NT2/D1 (cell line): ENCODE measurements around the gene APOBEC3G.

Experiments used
- SUZ12 ChIP-seq: IDR thresholded peaks from 2 replicates; pipeline ENCODE4 v1.6.1; 2011; ENCODE audit not compliant: insufficient read length, insufficient read depth; ENCODE audit errors: extremely low read depth
- YY1 ChIP-seq: IDR thresholded peaks from 2 replicates; pipeline ENCODE4 v1.6.1; 2011; ENCODE audit not compliant: insufficient read length, insufficient read depth

DNA sequence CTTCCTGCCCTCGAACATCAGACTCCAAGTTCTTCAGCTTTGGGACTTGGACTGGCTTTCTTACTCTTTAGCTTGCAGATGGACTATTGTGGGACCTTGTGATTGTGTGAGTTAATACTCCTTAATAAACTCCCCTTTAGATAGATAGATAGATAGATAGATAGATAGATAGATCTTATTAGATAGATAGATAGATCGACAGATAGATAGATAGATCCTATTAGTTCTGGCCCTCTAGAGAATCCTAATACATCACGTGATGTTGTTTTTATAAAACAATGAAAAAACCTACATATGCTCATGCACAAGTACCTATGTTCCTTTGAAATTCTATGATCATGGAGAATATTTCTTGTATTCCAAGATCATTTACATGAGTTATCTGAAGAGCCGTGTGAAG lies 43.9 kb downstream of the APOBEC3G start:
- TF ChIP-seq SUZ12, result no peak
- TF ChIP-seq YY1, result no peak
